K562 treated with DMSO at 1 percent for 24 hours (cell line): ENCODE data around the gene DHTKD1. TPM values are rescaled to one million over a fixed set of nuclear protein-coding genes. Genes with fewer than 3 reads are reported as not detected.

Experiments used
- total RNA-seq: library from RNA; unstranded; fragments of 300-600 nt; gene quantifications from 2 replicates; pipeline ENCODE4 v1.2.3, GENCODE V29; 2022; ENCODE audit warnings: low read depth; ENCODE audit not compliant: insufficient read depth

DHTKD1 gene, protein sequence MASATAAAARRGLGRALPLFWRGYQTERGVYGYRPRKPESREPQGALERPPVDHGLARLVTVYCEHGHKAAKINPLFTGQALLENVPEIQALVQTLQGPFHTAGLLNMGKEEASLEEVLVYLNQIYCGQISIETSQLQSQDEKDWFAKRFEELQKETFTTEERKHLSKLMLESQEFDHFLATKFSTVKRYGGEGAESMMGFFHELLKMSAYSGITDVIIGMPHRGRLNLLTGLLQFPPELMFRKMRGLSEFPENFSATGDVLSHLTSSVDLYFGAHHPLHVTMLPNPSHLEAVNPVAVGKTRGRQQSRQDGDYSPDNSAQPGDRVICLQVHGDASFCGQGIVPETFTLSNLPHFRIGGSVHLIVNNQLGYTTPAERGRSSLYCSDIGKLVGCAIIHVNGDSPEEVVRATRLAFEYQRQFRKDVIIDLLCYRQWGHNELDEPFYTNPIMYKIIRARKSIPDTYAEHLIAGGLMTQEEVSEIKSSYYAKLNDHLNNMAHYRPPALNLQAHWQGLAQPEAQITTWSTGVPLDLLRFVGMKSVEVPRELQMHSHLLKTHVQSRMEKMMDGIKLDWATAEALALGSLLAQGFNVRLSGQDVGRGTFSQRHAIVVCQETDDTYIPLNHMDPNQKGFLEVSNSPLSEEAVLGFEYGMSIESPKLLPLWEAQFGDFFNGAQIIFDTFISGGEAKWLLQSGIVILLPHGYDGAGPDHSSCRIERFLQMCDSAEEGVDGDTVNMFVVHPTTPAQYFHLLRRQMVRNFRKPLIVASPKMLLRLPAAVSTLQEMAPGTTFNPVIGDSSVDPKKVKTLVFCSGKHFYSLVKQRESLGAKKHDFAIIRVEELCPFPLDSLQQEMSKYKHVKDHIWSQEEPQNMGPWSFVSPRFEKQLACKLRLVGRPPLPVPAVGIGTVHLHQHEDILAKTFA
- total RNA-seq, result 12.2 and 15.7 TPM in 2 replicates

GRCh38 chr10:12068449-12069269 is at the start of gene DHTKD1:
DHTKD1 (plus strand) TSS chr10:12068954; CDS start chr10:12069034, 80 bp downstream.

DNA sequence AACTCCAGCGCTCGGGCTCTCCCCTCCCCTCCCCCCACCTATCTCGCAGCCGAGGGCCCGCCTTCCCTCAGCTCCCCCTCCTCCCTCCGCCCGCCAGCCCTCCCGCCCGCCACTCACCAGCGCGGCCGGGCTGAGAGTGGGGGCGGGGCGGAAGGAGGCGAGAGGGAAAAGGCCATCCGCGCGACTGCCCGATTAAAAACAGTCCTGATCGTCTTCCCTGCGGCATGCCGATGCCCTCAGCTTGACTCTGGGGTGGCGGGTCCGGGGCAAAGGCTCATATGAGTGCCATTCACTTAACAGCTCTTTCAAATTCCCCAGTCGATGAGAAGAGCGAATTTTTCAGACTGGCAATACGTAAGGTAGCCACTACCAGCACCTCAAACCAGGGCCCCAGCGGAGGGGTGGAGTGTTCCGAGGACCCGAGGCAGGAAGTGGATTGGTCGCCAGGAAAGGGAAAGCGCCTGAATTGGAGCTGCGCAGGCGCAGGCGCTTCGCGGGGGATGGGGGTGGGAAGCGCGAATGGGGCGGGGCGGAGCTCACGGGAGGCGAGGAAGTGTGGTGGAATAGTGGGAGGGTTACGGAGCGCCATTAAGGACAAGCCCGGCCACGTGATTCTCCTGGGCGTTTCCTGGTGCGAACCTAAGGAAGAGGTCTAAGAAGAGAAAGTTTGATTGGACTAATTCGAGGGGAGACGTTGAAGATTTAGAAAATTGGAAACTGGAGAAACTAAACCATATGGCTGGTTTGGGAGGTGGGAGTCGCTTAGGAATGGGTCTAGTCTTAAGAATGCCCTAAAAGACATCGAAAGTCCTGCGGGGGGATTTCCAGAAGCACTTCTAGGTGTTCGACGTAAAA is 25.7 kb upstream of the DHTKD1 start, which contains the start of gene UPF2:
TSS of gene UPF2 (minus strand) at position 13 of the 855 bp plus-strand sequence. CDS start 7,386 bp downstream, outside the sequence.

DNA sequence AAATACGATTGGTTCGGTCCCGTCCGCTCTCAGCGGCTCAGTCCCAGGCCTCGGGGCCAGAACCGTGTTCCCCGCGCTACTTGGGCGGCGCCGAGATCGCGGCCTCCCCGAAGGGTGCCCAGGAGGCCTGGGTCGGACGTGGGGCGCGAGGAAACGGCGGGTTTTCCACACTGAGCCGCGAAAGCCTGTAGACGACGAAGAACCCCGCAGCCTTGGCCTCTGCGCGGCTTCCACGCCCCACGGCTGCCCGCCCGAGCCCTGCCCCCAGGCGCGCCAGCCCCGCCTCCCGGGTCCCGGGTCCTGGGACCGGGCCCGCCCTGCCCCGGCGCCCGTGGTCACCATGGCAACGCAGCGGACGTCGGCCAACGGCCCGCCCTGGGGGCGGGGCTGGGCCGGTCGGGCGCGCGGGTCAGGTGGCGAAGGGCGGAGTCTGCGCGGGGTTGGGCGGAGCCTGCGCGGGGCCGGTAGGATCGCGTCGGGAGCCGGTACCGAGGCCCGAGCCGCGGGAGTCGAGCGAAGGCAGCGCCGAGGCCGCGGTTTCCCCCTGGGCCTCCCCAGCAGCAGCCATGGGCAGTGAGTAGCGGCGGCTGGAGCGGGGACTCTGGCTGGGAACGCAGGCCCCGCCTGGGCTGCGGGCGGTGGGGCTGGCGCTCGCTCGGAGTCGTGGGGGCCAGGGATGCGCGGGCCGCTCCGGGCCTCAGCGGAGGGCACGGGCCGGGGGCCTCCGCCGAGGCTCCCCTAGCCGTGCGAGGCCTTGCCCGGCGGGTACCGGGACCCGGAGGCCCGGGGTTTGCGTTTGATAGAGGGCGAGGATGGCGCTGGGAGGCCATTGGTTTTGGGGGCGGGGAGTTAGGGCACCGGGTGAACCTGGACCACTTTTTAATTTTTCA is 60.7 kb downstream of the DHTKD1 start, which contains the start of gene SEC61A2:
TSS of gene SEC61A2 (plus strand) at position 456 of the 890 bp plus-strand sequence. CDS start at position 567, 111 bp downstream.

Other genes starting within 250 kb of the DHTKD1 start
- 6.8 and 7.4 TPM in 2 replicates for gene PROSER2, start 245.6 kb upstream of the DHTKD1 start, total RNA-seq
- 11.3 and 12.9 TPM in 2 replicates for gene UPF2, start 26.1 kb upstream of the DHTKD1 start, total RNA-seq
- 4.8 and 6.9 TPM in 2 replicates for gene SEC61A2, start 60.7 kb downstream of the DHTKD1 start, total RNA-seq
- 66.6 and 70.7 TPM in 2 replicates for gene NUDT5, start 126.9 kb downstream of the DHTKD1 start, total RNA-seq
- gene CDC123, start 127.2 kb downstream of the DHTKD1 start, total RNA-seq, result 67.7 and 85.4 TPM in 2 replicates